Mucosa of stomach (tissue), 1 donor: ENCODE measurements around the gene TTL.
A peak's percentile ranks its signal among the peaks of the same experiment; 100 is the strongest.
"Not testable (repeated sequence)": the region's sequence is repeated elsewhere in the genome, so short reads cannot be mapped to it uniquely, and the experiment has no call there.

ENCODE experiments used
- H3K27me3 ChIP-seq: one replicate; pipeline ENCODE4 v1.7.0; 2013; ENCODE audit warnings: mild to moderate bottlenecking, low read length; ENCODE audit not compliant: control insufficient read depth, insufficient read depth
- H3K36me3 ChIP-seq: one replicate; pipeline ENCODE4 v1.7.0; 2013; ENCODE audit warnings: low read length; ENCODE audit not compliant: control insufficient read depth, insufficient read depth
- H3K4me1 ChIP-seq: one replicate; pipeline ENCODE4 v1.7.0; 2013; ENCODE audit warnings: mild to moderate bottlenecking, low read length; ENCODE audit not compliant: control insufficient read depth, insufficient read depth
- H3K4me3 ChIP-seq: one replicate; pipeline ENCODE4 v1.7.0; 2013; ENCODE audit warnings: low read length
- H3K9ac ChIP-seq: one replicate; pipeline ENCODE4 v1.7.0; 2013; ENCODE audit warnings: mild to moderate bottlenecking, low read length, moderate library complexity
- H3K9me3 ChIP-seq: one replicate; pipeline ENCODE4 v1.7.0; 2013; ENCODE audit warnings: mild to moderate bottlenecking, low read length, moderate library complexity; ENCODE audit not compliant: control insufficient read depth
- donor health status: Pancreatic carcinoma.

The TTL gene

DNA sequence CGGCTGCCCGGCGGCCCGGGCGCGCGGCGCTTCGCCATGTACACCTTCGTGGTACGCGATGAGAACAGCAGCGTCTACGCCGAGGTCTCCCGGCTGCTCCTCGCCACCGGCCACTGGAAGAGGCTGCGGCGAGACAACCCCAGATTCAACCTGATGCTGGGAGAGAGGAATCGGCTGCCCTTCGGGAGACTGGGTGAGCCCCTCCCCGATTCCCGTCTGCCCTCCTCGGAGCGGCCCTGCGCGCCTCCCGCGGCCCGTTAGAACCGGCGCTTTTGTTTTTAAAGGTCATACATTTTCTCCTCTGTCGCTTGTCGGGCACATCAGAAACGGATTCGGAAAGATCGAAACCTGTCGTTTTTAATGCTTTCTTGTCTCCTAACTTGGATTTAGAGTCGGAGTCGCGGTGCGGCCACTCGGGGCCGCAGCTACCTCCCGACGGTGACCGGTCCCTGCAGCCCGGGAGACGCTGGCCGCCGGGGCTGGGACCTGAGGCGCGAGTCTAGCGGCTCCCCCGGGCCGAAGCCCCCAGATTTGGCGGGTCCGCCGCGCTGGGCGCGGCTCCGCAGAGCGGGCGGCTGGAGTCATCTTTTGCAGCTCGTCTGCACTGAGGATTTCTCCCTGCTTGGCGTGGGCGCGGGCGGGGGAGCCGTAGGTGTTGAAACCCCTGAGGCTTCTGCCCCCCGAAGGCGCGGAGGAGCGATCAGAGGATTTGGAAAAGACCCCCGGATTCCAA, 519 bp downstream of the TTL start:
- Histone ChIP-seq H3K4me1 (peaks cover 18% of the 10 kb centered on the region), H3K27me3 (no peaks in the 10 kb centered on the region), H3K9ac (peak overlapping the region; percentile 74), H3K36me3 (no peaks in the 10 kb centered on the region), H3K4me3 (peak overlapping the region; percentile 79), H3K9me3 (no peaks in the 10 kb centered on the region)

DNA sequence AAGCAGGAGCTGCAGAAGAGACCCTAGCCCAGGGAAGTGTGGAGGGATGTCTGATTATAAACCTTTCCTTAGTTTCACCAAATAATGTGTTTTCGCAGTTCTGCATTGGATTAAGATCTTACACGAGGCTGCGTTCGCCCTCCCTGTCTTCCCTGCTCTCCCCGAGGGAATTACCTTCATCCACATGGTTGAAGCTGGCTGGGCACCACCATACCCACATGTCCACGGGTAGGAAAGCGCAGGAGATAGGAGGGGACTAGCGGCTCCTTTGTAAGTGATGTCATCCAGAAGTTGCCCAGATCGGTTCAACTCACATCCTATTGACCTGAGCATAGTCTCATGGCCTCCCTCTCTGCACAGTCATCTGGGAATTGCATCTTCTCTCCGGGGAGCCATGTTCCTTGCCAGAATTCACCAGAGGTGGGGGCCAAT, 1.1 kb downstream of the TTL start:
- Histone ChIP-seq H3K4me1 (peaks cover 18% of the 10 kb centered on the region), H3K4me3 (peak overlapping the region; percentile 79), H3K27me3 (no peaks in the 10 kb centered on the region), H3K9me3 (no peaks in the 10 kb centered on the region), H3K36me3 (no peaks in the 10 kb centered on the region), H3K9ac (peak overlapping the region; percentile 74)

DNA sequence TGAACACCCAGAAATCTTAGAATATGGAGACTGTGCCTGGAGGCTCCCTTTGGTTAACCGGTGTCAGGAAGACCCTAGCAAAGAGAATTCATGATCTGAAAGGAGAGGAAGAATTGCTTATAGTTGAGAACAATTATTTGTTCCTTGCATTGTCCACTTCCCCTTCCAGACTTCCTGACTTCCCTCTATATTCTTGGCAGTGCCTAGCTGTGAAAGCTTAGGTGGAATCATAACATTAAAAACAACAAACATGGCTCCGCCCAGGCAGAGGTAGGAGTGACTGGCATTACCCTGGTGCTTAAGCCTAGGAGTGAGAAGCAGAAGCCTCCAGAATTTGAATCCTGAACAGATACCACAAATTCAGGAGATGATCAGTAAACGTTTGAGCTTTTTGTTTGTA, 1.9 kb downstream of the TTL start:
- no peaks in the 10 kb centered on the region for H3K9me3 ChIP-seq
- no peak overlapping the region for H3K4me3 ChIP-seq
- peaks cover 18% of the 10 kb centered on the region for H3K4me1 ChIP-seq

DNA sequence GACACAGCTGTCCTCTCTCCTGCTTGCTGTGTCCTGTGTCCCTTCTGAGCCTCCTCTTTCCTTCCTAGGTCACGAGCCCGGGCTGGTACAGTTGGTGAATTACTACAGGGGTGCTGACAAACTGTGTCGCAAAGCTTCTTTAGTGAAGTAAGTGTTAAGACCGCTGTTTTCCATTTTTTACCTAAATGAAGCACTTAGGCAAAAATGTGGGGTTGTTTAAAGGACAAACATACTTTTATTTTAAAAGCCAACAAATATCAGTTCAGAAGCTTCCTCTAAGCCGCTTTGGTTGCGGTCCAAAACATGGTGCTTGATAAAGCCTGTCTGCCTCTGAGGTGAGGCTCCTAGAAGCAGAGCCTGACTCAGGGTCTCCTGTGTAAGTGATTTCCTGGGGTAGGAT, 3.9 kb downstream of the TTL start:
- H3K4me1 ChIP-seq, result peaks cover 13% of the 10 kb centered on the region
- no peaks in the 10 kb centered on the region for H3K9me3 ChIP-seq
- H3K4me3 ChIP-seq, result no peak overlapping the region
- no peaks in the 10 kb centered on the region for H3K36me3 ChIP-seq
- H3K9ac ChIP-seq, result no peak overlapping the region
- no peaks in the 10 kb centered on the region for H3K27me3 ChIP-seq

More for the DNA sequence above, 1.9 kb downstream of the TTL start:
- Histone ChIP-seq H3K9ac (no peak overlapping the region), H3K27me3 (no peaks in the 10 kb centered on the region), H3K36me3 (no peaks in the 10 kb centered on the region)

- Histone ChIP-seq H3K9ac (no peak overlapping the region), H3K9me3 (no peaks in the 10 kb centered on the region), H3K36me3 (no peaks in the 10 kb centered on the region), H3K4me3 (no peak overlapping the region), H3K4me1 (peaks cover 12% of the 10 kb centered on the region), H3K27me3 (no peaks in the 10 kb centered on the region)
Observed at GRCh38 chr2:112486895-112487294, 4.9 kb downstream of the TTL start.

- H3K36me3 ChIP-seq, result no peaks in the 10 kb centered on the region
- no peaks in the 10 kb centered on the region for H3K9me3 ChIP-seq
- peaks cover 12% of the 10 kb centered on the region for H3K4me1 ChIP-seq
- H3K4me3 ChIP-seq, result no peak overlapping the region
- H3K27me3 ChIP-seq, result no peaks in the 10 kb centered on the region
- H3K9ac ChIP-seq, result no peak overlapping the region
Observed at GRCh38 chr2:112487444-112487961, 5.5 kb downstream of the TTL start.

DNA sequence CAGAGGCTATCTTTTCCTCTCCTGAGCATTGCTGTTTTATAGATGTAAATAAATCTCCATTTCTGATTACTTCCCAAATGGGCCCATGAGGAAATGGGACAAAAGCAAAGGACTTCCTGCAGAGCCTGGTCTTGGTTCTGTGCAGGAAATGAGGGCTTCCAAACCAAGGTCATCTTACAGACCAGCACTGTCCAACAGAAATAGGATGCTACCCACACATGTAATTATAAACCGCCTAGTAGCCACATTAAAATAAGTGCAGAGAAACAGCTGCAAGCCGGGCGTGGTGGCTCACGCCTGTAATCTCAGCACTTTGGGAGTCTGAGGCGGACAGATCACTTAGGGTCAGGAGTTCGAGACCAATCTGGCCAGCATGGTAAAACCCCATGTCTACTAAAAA, 6.2 kb downstream of the TTL start:
- Histone ChIP-seq H3K4me1 (peaks cover 9% of the 10 kb centered on the region), H3K9ac (no peak overlapping the region), H3K4me3 (no peak overlapping the region), H3K9me3 (no peaks in the 10 kb centered on the region), H3K36me3 (no peaks in the 10 kb centered on the region), H3K27me3 (no peaks in the 10 kb centered on the region)

- H3K4me1 ChIP-seq, result peaks cover 13% of the 10 kb centered on the region
- no peaks in the 10 kb centered on the region for H3K36me3 ChIP-seq
- no peaks in the 10 kb centered on the region for H3K27me3 ChIP-seq
- H3K4me3 ChIP-seq, result no peak overlapping the region
- H3K9me3 ChIP-seq, result no peaks in the 10 kb centered on the region
- no peak overlapping the region for H3K9ac ChIP-seq
Observed at GRCh38 chr2:112491946-112492345, 10.0 kb downstream of the TTL start.

DNA sequence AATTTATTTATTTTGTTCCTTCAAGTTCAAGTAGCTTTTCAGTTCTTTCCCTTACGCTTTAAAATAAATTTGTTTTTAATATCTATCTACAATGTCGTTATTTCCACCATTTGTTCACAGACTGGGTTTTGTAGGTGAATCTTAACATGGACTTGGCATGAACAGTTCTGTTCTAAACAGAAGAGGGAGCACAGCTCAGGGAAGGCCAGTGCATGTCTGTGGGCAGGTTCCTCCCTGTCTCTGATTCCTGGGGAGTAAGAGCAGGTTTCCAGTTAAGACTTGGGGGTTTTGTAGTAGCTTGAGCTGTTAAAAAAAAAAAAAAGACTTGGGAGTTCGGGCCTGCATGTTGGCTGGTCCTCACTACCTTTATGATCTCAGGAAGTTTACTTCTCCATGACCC, 11.1 kb downstream of the TTL start:
- Histone ChIP-seq H3K36me3 (no peaks in the 10 kb centered on the region), H3K9me3 (no peaks in the 10 kb centered on the region), H3K4me3 (no peak overlapping the region), H3K27me3 (no peaks in the 10 kb centered on the region), H3K9ac (no peak overlapping the region), H3K4me1 (peaks cover 13% of the 10 kb centered on the region)

- Histone ChIP-seq H3K9me3 (no peaks in the 10 kb centered on the region), H3K27me3 (no peaks in the 10 kb centered on the region), H3K9ac (no peak overlapping the region), H3K36me3 (no peaks in the 10 kb centered on the region), H3K4me3 (no peak overlapping the region), H3K4me1 (peaks cover 13% of the 10 kb centered on the region)
Observed at GRCh38 chr2:112493858-112494648, 12.1 kb downstream of the TTL start.

GRCh38 chr2:112494828-112495227, 12.9 kb downstream of the TTL start:
- H3K4me1 ChIP-seq, result peaks cover 13% of the 10 kb centered on the region
- H3K9me3 ChIP-seq, result no peaks in the 10 kb centered on the region
- no peak overlapping the region for H3K4me3 ChIP-seq
- H3K36me3 ChIP-seq, result no peaks in the 10 kb centered on the region
- H3K27me3 ChIP-seq, result no peaks in the 10 kb centered on the region
- H3K9ac ChIP-seq, result no peak overlapping the region

DNA sequence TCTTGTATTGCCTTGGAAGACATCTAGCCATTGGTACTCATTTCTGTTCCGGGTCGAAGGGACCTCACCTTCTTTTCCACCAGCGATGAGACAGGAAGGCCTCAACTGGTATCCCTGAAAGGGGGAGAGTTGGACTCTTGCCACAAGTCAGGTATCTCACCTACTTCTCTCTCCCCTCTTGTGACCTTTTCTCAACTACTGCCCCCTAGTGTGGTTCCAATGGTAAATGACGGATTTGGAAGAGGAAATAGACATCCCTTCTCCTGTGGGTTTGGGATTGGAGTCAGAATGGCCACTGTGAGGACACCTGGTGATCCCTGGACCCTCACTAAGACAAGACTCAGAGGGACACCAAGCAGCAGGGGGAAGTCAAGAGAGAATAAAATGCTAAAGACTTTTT, 13.9 kb downstream of the TTL start:
- H3K9me3 ChIP-seq, H3K27me3 ChIP-seq, H3K9ac ChIP-seq, H3K36me3 ChIP-seq, H3K4me3 ChIP-seq: not testable (repeated sequence)
- H3K4me1 ChIP-seq, result peaks cover 13% of the 10 kb centered on the region
